H1 (cell line): Measurements from ENCODE around the gene TFAP2B.

ENCODE experiments used
- BRCA1 ChIP-seq: IDR thresholded peaks from 2 replicates; pipeline ENCODE4 v1.6.1; 2012; ENCODE audit warnings: low read depth, low read length, improper control_type of control experiment
- CREB1 ChIP-seq: IDR thresholded peaks from 2 replicates; pipeline ENCODE4 v1.6.1; 2012; ENCODE audit warnings: inconsistent platforms
- CTCF ChIP-seq, 3 experiments: IDR thresholded peaks; 1 replicate in 2 of 3; 2 replicates in 1 of 3; pipeline versions ENCODE4 v1.5.1 to v1.6.1; 2011; ENCODE audit warnings: low read length in 3 of 3, mild to moderate bottlenecking in 3 of 3, inconsistent platforms in 2 of 3, low read depth in 1 of 3, moderate library complexity in 1 of 3; ENCODE audit not compliant: insufficient read depth in 1 of 3; ENCODE audit errors: control extremely low read depth in 1 of 3
- POLR2A ChIP-seq, 2 experiments: IDR thresholded peaks; 1 replicate in 1 of 2; 2 replicates in 1 of 2; pipeline ENCODE4 v1.6.1; 2011; ENCODE audit warnings: low read depth in 2 of 2, low read length in 2 of 2, mild to moderate bottlenecking in 2 of 2; ENCODE audit errors: control extremely low read depth in 1 of 2
- SIN3A ChIP-seq, 2 experiments: IDR thresholded peaks in 1 of 2; conservative IDR thresholded peaks in 1 of 2; 2 replicates each; pipeline ENCODE4 v1.6.1; 2011 to 2012; ENCODE audit warnings: low read length in 2 of 2, improper control_type of control experiment in 1 of 2, low read depth in 1 of 2, mild to moderate bottlenecking in 1 of 2
- SIX5 ChIP-seq: IDR thresholded peaks from 2 replicates; pipeline ENCODE4 v1.6.1; 2011; ENCODE audit warnings: mild to moderate bottlenecking, low read depth, low read length
- SUZ12 ChIP-seq: fragments of 200-600 bp; sonication (generic); IDR thresholded peaks from 2 replicates; pipeline ENCODE4 v1.6.1; 2012; ENCODE audit warnings: mild to moderate bottlenecking, inconsistent platforms, low read length, moderate library complexity, mixed read lengths

GRCh38 chr6:50847890-50848594 lies 29.4 kb downstream of the TFAP2B start:
- TF ChIP-seq POLR2A (IDR thresholded peaks at IDR 0.05; ENCODE audit: control extremely low read depth in 1 of 2, low read depth in 2 of 2, low read length in 2 of 2), result no peak
- TF ChIP-seq BRCA1, result no peak
- no peak for TF ChIP-seq SIN3A (conservative IDR thresholded peaks at IDR 0.05 in 1 of 2, IDR thresholded peaks at IDR 0.05 in 1 of 2; ENCODE audit: low read depth in 1 of 2, low read length in 2 of 2)
- no peak for TF ChIP-seq SIX5
- no peak; the same call in 1 of the 2 replicates for TF ChIP-seq SUZ12
- TF ChIP-seq CREB1, result no peak
- no peak for TF ChIP-seq CTCF (IDR thresholded peaks at IDR 0.05; ENCODE audit: control extremely low read depth in 1 of 3, insufficient read depth in 1 of 3, low read depth in 1 of 3, low read length in 3 of 3)
